ENCODE measurements around the gene FBXL14.
"Not testable (repeated sequence)": the region's sequence is repeated elsewhere in the genome, so short reads cannot be mapped to it uniquely, and the experiment has no call there.

- TF ChIP-seq CTCF (conservative IDR thresholded peaks at IDR 0.05; ENCODE audit: low read depth, low read length); EZH2 (IDR thresholded peaks at IDR 0.05; ENCODE audit: low read length, unreplicated experiment); EZH2phosphoT487 (IDR thresholded peaks at IDR 0.05; ENCODE audit: borderline replicate concordance, low read length): not testable (repeated sequence)
Observed at GRCh38 chr12:1602706-1603105, 8.3 kb upstream of the FBXL14 start.
